HepG2 (cell line): Measurements from ENCODE around the gene HPD. TPM values are rescaled to one million over a fixed set of nuclear protein-coding genes. Genes with fewer than 3 reads are reported as not detected.

ENCODE experiments used
- AGO2 ChIP-seq: fragments of 200-400 bp; formaldehyde crosslinking; optimal IDR thresholded peaks from 2 replicates; pipeline ENCODE3; 2017; ENCODE audit warnings: mild to moderate bottlenecking, low read depth, low read length, moderate library complexity
- CAMTA2 ChIP-seq: sonication (generic); formaldehyde crosslinking; IDR thresholded peaks from 2 replicates; pipeline ENCODE4 v1.4.0; 2020; ENCODE audit warnings: mild to moderate bottlenecking, missing genetic modification reagents, borderline replicate concordance
- CCDC6 ChIP-seq: sonication (generic); formaldehyde crosslinking; IDR thresholded peaks from 2 replicates; pipeline ENCODE4 v1.8.1; 2022; ENCODE audit warnings: mild to moderate bottlenecking, missing genetic modification reagents, moderate library complexity
- ETS1 ChIP-seq: sonication (generic); formaldehyde crosslinking; IDR thresholded peaks from 2 replicates; pipeline ENCODE4 v1.4.0; 2020; ENCODE audit warnings: missing genetic modification reagents
- FOXA3 ChIP-seq: IDR thresholded peaks from 2 replicates; pipeline ENCODE4 v1.6.1; 2016; ENCODE audit warnings: missing genetic modification reagents, missing compliant biosample characterization
- FOXK2 ChIP-seq: fragments of 450-650 bp; IDR thresholded peaks from 2 replicates; pipeline ENCODE4 v1.6.1; 2016
- GATAD2A ChIP-seq: IDR thresholded peaks from 2 replicates; pipeline ENCODE4 v1.6.1; 2016
- KDM3A ChIP-seq: IDR thresholded peaks from 2 replicates; pipeline ENCODE4 v1.6.1; 2018; ENCODE audit warnings: low read depth, missing compliant biosample characterization
- KLF11 ChIP-seq: IDR thresholded peaks from 2 replicates; pipeline ENCODE4 v1.6.1; 2016; ENCODE audit warnings: missing compliant biosample characterization
- NRL ChIP-seq: sonication (generic); formaldehyde crosslinking; IDR thresholded peaks from 2 replicates; pipeline ENCODE4 v1.5.0; 2020; ENCODE audit warnings: missing genetic modification reagents, mild to moderate bottlenecking, moderate library complexity, borderline replicate concordance
- PBX2 ChIP-seq: IDR thresholded peaks from 2 replicates; pipeline ENCODE4 v1.6.1; 2016; ENCODE audit warnings: control low read depth
- SOX13 ChIP-seq, 3 experiments: fragments of 450-650 bp in 1 of 3; sonication (generic) in 1 of 3; formaldehyde crosslinking in 1 of 3; IDR thresholded peaks in 2 of 3; conservative IDR thresholded peaks in 1 of 3; 2 replicates each; pipeline versions ENCODE4 v1.5.0 to v1.6.1; 2016 to 2020; ENCODE audit warnings: antibody characterized with exemption in 1 of 3, mild to moderate bottlenecking in 1 of 3, missing compliant biosample characterization in 1 of 3, missing genetic modification reagents in 1 of 3, moderate library complexity in 1 of 3
- ZBTB20 ChIP-seq: sonication (generic); formaldehyde crosslinking; IDR thresholded peaks from 2 replicates; pipeline ENCODE4 v1.8.1; 2023; ENCODE audit warnings: missing genetic modification reagents, low read depth, mild to moderate bottlenecking, borderline replicate concordance
- ZBTB8A ChIP-seq: sonication (generic); formaldehyde crosslinking; IDR thresholded peaks from 2 replicates; pipeline ENCODE4 v1.4.0; 2020; ENCODE audit warnings: mild to moderate bottlenecking, low read depth, missing genetic modification reagents, borderline replicate concordance
- ZFY ChIP-seq: sonication (generic); formaldehyde crosslinking; IDR thresholded peaks from 2 replicates; pipeline ENCODE4 v1.4.0; 2020; ENCODE audit warnings: missing genetic modification reagents
- ZNF253 ChIP-seq: sonication (generic); formaldehyde crosslinking; IDR thresholded peaks from 2 replicates; pipeline ENCODE4 v1.8.0; 2022; ENCODE audit warnings: mild to moderate bottlenecking, missing genetic modification reagents, borderline replicate concordance
- ZNF644 ChIP-seq: IDR thresholded peaks from 2 replicates; pipeline ENCODE4 v1.6.1; 2016; ENCODE audit warnings: low read depth
- ZNF713 ChIP-seq: sonication (generic); formaldehyde crosslinking; IDR thresholded peaks from 2 replicates; pipeline ENCODE4 v1.4.0; 2020; ENCODE audit warnings: mild to moderate bottlenecking, missing genetic modification reagents
- ZNF782 ChIP-seq: sonication (generic); formaldehyde crosslinking; IDR thresholded peaks from 2 replicates; pipeline ENCODE4 v1.4.0; 2020; ENCODE audit warnings: missing genetic modification reagents, mild to moderate bottlenecking, borderline replicate concordance
- polyA plus RNA-seq, 8 experiments: library from polyadenylated mRNA; depleted of rRNA in 3 of 8; stranded (reverse) in 7 of 8; unstranded in 1 of 8; fragments of >200 nt; fragmentation: Illumina TruSeq in 4 of 8; extraction: Trizol in 4 of 8; gene quantifications; 2 replicates each; pipeline versions ENCODE4 v1.2.1 to v1.2.3, GENCODE V29; 2011 to 2016; ENCODE audit warnings: low read depth in 4 of 8, missing spikeins in 1 of 8, mixed read lengths in 1 of 8; ENCODE audit not compliant: insufficient read depth in 1 of 8
- total RNA-seq, 5 experiments: library from RNA; depleted of rRNA; stranded (reverse); fragments of >200 nt; fragmentation: Illumina TruSeq; extraction: Trizol; gene quantifications; 2 replicates each; pipeline ENCODE4 v1.2.3, GENCODE V29; 2016; ENCODE audit warnings: low read depth in 1 of 5
- TF ChIP-seq, protein P1 (sequence below): sonication (generic); formaldehyde crosslinking; IDR thresholded peaks from 2 replicates; pipeline ENCODE4 v1.4.0; 2020; ENCODE audit warnings: missing genetic modification reagents
- TF ChIP-seq, protein P2 (sequence below): sonication (generic); formaldehyde crosslinking; IDR thresholded peaks from 2 replicates; pipeline ENCODE4 v1.5.0; 2020; ENCODE audit warnings: mild to moderate bottlenecking, missing genetic modification reagents, moderate library complexity
- TF ChIP-seq, protein P3 (sequence below): sonication (generic); formaldehyde crosslinking; IDR thresholded peaks from 2 replicates; pipeline ENCODE4 v1.5.1; 2020; ENCODE audit warnings: missing genetic modification reagents, mild to moderate bottlenecking, borderline replicate concordance
- TF ChIP-seq, protein P4 (sequence below): sonication (generic); formaldehyde crosslinking; IDR thresholded peaks from 2 replicates; pipeline ENCODE4 v1.5.0; 2020; ENCODE audit warnings: missing genetic modification reagents, mild to moderate bottlenecking, borderline replicate concordance

Gene HPD
- total and polyA plus RNA-seq, 2 of the 13 experiments (the other 11 are each of a cell fraction or from before 2014, with no cell fraction given), result 120 to 195 TPM

DNA sequence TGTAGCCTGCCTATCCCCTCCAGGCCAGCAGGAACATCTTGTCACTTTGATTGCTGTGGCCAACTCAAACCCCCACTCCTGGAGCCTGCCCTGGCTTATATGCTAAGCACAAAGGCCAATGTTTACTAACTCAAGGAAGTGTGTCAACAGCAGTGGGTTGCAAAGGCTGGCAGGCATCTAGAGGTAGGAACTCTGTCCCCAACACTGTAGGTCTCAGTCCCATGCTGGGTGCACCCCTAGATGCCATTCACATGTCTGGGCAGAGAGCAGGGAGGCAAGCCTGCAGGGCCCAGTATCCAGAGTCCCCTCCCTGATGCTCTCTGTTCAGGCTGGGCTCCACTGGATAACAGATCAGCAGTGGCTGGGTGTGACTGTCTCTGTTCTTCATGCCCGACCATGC, 1.6 kb upstream of the HPD start (continued):
- TF ChIP-seq, protein P1, sequence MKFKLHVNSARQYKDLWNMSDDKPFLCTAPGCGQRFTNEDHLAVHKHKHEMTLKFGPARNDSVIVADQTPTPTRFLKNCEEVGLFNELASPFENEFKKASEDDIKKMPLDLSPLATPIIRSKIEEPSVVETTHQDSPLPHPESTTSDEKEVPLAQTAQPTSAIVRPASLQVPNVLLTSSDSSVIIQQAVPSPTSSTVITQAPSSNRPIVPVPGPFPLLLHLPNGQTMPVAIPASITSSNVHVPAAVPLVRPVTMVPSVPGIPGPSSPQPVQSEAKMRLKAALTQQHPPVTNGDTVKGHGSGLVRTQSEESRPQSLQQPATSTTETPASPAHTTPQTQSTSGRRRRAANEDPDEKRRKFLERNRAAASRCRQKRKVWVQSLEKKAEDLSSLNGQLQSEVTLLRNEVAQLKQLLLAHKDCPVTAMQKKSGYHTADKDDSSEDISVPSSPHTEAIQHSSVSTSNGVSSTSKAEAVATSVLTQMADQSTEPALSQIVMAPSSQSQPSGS (CRISPR knock-in tag), result peak; percentile 41; the same call in 1 of the 2 replicates
- TF ChIP-seq KDM3A (no peak), FOXA3 (CRISPR knock-in tag) (peak; percentile 96), KLF11 (CRISPR knock-in tag) (no peak), AGO2 (no peak), ZFY (CRISPR knock-in tag) (peak; percentile 39), PBX2 (CRISPR knock-in tag) (no peak), ZBTB20 (CRISPR knock-in tag) (0 out of 2 replicates have a peak, but pooled peaks have one; percentile 15), ZNF644 (peak; percentile 39; the same call in 1 of the 2 replicates), ZNF253 (CRISPR knock-in tag) (no peak), ETS1 (CRISPR knock-in tag) (no peak), CAMTA2 (CRISPR knock-in tag) (0 out of 2 replicates have a peak, but pooled peaks have one; percentile 37), ZNF782 (CRISPR knock-in tag) (no peak), SOX13 (IDR thresholded peaks at IDR 0.05) (no peak), SOX13 (CRISPR knock-in tag; conservative IDR thresholded peaks at IDR 0.05 in 1 of 2, IDR thresholded peaks at IDR 0.05 in 1 of 2) (peak in 1 of 2 experiments; percentile 30; a peak in 1 of 4 replicates), CCDC6 (no peak), ZBTB8A (CRISPR knock-in tag) (no peak), GATAD2A (peak; percentile 76), ZNF713 (CRISPR knock-in tag) (no peak), NRL (CRISPR knock-in tag) (no peak), FOXK2 (0 out of 2 replicates have a peak, but pooled peaks have one; percentile 44)
- TF ChIP-seq, protein P2, sequence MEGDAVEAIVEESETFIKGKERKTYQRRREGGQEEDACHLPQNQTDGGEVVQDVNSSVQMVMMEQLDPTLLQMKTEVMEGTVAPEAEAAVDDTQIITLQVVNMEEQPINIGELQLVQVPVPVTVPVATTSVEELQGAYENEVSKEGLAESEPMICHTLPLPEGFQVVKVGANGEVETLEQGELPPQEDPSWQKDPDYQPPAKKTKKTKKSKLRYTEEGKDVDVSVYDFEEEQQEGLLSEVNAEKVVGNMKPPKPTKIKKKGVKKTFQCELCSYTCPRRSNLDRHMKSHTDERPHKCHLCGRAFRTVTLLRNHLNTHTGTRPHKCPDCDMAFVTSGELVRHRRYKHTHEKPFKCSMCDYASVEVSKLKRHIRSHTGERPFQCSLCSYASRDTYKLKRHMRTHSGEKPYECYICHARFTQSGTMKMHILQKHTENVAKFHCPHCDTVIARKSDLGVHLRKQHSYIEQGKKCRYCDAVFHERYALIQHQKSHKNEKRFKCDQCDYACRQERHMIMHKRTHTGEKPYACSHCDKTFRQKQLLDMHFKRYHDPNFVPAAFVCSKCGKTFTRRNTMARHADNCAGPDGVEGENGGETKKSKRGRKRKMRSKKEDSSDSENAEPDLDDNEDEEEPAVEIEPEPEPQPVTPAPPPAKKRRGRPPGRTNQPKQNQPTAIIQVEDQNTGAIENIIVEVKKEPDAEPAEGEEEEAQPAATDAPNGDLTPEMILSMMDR (CRISPR knock-in tag), result 0 out of 2 replicates have a peak, but pooled peaks have one; percentile 6
- TF ChIP-seq, protein P3, sequence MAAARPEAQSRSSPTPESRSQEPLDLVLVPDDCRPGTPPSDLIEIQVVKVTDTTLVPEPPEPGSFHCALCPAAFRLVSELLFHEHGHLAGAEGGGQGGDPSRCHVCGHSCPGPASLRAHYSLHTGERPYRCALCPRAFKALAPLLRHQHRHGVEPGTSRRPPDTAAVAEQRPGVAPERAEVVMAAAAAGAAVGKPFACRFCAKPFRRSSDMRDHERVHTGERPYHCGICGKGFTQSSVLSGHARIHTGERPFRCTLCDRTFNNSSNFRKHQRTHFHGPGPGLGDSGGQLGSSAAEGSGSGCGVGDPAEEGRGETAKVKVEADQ (CRISPR knock-in tag), result no peak
- TF ChIP-seq, protein P4, sequence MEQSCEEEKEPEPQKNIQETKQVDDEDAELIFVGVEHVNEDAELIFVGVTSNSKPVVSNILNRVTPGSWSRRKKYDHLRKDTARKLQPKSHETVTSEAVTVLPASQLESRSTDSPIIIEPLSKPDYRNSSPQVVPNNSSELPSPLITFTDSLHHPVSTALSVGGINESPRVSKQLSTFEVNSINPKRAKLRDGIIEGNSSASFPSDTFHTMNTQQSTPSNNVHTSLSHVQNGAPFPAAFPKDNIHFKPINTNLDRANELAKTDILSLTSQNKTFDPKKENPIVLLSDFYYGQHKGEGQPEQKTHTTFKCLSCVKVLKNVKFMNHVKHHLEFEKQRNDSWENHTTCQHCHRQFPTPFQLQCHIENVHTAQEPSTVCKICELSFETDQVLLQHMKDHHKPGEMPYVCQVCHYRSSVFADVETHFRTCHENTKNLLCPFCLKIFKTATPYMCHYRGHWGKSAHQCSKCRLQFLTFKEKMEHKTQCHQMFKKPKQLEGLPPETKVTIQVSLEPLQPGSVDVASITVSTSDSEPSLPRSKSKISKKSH (CRISPR knock-in tag), result no peak
